Stimulated activated CD4-positive, alpha-beta T cell treated with anti-CD3 and anti-CD28 coated beads, Interleukin-1b, Interleukin-23, amount 100 ng/mL, for 4 hours (primary cell): ENCODE data around the gene ZNF804B.

ENCODE experiments used
- DNase-seq, 2 donors: peaks; one replicate each; pipeline ENCODE4 v3.0.0-alpha.2; 2020; ENCODE audit warnings: low read depth in 2 of 2

The ZNF804B gene

GRCh38 chr7:88835147-88835728, 75.7 kb downstream of the ZNF804B start:
- no peak for DNase-seq

- no peak for DNase-seq
Measured at GRCh38 chr7:88842201-88842600, 82.7 kb downstream of the ZNF804B start.

GRCh38 chr7:88845091-88845490, 85.6 kb downstream of the ZNF804B start:
- no peak for DNase-seq

GRCh38 chr7:88851220-88851619, 91.7 kb downstream of the ZNF804B start:
- DNase-seq = no peak

- no peak for DNase-seq
Measured at GRCh38 chr7:88859288-88859687, 99.8 kb downstream of the ZNF804B start.

GRCh38 chr7:88866265-88866863, 106.9 kb downstream of the ZNF804B start:
- DNase-seq = no peak

GRCh38 chr7:88867158-88867557, 107.7 kb downstream of the ZNF804B start:
- no peak for DNase-seq

- no peak for DNase-seq
Measured at GRCh38 chr7:88868456-88868855, 109.0 kb downstream of the ZNF804B start.

GRCh38 chr7:88881136-88881535, 121.6 kb downstream of the ZNF804B start:
- DNase-seq = no peak

GRCh38 chr7:88885131-88885530, 125.6 kb downstream of the ZNF804B start:
- DNase-seq = no peak

GRCh38 chr7:88888684-88889083, 129.2 kb downstream of the ZNF804B start:
- no peak for DNase-seq

- no peak for DNase-seq
Measured at GRCh38 chr7:88910516-88910915, 151.0 kb downstream of the ZNF804B start.

- no peak for DNase-seq
Measured at GRCh38 chr7:88912852-88913251, 153.4 kb downstream of the ZNF804B start.

- DNase-seq = no peak
Measured at GRCh38 chr7:88915615-88916014, 156.1 kb downstream of the ZNF804B start.

GRCh38 chr7:88919478-88920131, 160.1 kb downstream of the ZNF804B start:
- no peak for DNase-seq

GRCh38 chr7:88922944-88923343, 163.4 kb downstream of the ZNF804B start:
- no peak for DNase-seq

- no peak for DNase-seq
Measured at GRCh38 chr7:88928276-88928675, 168.8 kb downstream of the ZNF804B start.

GRCh38 chr7:88929719-88930118, 170.2 kb downstream of the ZNF804B start:
- no peak for DNase-seq

GRCh38 chr7:88933285-88933684, 173.8 kb downstream of the ZNF804B start:
- DNase-seq = no peak

GRCh38 chr7:88942815-88943501, 183.5 kb downstream of the ZNF804B start:
- no peak for DNase-seq

GRCh38 chr7:88951826-88952225, 192.3 kb downstream of the ZNF804B start:
- no peak for DNase-seq

- DNase-seq = no peak
Measured at GRCh38 chr7:88964418-88964817, 204.9 kb downstream of the ZNF804B start.

GRCh38 chr7:88965371-88965770, 205.9 kb downstream of the ZNF804B start:
- DNase-seq = no peak
